ENCODE results near the gene LOXL1.

Gene LOXL1

GRCh38 chr15:73993211-73993994 lies 67.1 kb downstream of the LOXL1 start:
- DNase-seq (ENCODE audit: low spot score) = no peak

DNA sequence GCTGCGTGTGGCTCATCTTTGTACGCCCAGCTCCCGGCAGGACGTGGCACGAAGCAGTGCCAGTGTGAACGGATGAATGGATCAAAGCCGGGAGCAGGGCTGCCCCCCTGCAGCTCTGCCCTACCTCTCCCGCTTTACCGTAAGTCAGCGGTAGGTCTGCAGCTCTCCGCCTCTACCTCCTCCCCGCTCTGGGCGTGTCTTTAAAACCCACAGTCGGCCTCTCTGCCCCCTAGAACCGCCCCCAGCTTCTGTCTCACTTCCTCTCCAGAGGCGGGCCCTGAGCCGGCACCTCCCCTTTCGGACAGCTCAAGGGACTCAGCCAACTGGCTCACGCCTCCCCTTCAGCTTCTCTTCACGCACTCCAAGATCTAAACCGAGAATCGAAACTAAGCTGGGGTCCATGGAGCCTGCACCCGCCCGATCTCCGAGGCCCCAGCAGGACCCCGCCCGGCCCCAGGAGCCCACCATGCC lies 68.2 kb downstream of the LOXL1 start, which contains the start of gene PML:
PML (plus strand) TSS at position 304 of the 471 bp plus-strand sequence; CDS start at position 401, 97 bp downstream.
- DNase-seq (ENCODE audit: low spot score) = peak; percentile 99

- DNase-seq (ENCODE audit: low spot score) = peak; percentile 23
Measured at GRCh38 chr15:73994912-73995622, 68.8 kb downstream of the LOXL1 start.

- no peak for DNase-seq (ENCODE audit: low spot score)
Measured at GRCh38 chr15:73996267-73996666, 70.0 kb downstream of the LOXL1 start.

GRCh38 chr15:73996939-73997338 lies 70.7 kb downstream of the LOXL1 start:
- no peak for DNase-seq (ENCODE audit: low spot score)

DNA sequence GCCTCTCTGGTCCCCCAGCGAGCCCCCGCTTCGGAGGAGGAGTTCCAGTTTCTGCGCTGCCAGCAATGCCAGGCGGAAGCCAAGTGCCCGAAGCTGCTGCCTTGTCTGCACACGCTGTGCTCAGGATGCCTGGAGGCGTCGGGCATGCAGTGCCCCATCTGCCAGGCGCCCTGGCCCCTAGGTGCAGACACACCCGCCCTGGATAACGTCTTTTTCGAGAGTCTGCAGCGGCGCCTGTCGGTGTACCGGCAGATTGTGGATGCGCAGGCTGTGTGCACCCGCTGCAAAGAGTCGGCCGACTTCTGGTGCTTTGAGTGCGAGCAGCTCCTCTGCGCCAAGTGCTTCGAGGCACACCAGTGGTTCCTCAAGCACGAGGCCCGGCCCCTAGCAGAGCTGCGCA lies 71.7 kb downstream of the LOXL1 start:
- no peak for DNase-seq (ENCODE audit: low spot score)

All from HuH-7.5 (cell line).